NCI-H2196 (cell line): ENCODE data around the gene ACSS1.

Source experiments
- DNase-seq: peaks from one replicate; lab custom pipeline; 2025; ENCODE audit not compliant: unreplicated experiment; lab: John Stamatoyannopoulos, UW

The ACSS1 gene

GRCh38 chr20:25059866-25060465 lies 2.0 kb upstream of the ACSS1 start:
- no peak for DNase-seq

- no peak for DNase-seq
Measured at GRCh38 chr20:25058847-25059810, 1.2 kb upstream of the ACSS1 start.

- peak; percentile 24 for DNase-seq
Measured at GRCh38 chr20:25057234-25058050, 497 bp downstream of the ACSS1 start.

DNA sequence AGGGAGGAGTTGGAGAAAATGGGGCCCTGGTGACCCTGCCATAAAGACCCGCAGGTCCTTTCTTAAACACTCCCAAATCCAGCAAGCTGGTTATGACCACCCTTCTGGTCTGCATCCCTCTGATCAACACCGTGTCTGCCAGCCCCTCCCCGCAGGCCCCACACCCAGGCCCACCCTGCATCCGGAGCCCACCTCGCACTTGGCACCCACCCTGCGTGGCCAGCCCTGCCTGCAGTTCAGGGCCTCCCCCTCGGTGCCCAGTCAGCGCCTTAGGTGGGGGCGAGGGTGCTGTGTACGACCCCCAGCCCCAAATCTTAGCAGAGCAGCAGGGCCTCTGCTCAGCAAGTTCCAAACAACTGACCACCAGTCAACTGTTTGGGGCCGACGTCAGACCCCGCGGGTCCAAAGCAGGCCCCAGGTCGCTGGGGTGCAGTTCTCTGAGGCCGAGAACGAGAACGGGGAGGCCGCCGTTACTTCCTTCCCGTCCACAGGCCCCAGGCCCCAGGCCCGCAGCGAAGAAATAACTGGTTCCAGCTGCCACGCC lies 1.2 kb downstream of the ACSS1 start:
- no peak for DNase-seq

GRCh38 chr20:25055711-25056495 lies 2.0 kb downstream of the ACSS1 start:
- DNase-seq: no peak

DNA sequence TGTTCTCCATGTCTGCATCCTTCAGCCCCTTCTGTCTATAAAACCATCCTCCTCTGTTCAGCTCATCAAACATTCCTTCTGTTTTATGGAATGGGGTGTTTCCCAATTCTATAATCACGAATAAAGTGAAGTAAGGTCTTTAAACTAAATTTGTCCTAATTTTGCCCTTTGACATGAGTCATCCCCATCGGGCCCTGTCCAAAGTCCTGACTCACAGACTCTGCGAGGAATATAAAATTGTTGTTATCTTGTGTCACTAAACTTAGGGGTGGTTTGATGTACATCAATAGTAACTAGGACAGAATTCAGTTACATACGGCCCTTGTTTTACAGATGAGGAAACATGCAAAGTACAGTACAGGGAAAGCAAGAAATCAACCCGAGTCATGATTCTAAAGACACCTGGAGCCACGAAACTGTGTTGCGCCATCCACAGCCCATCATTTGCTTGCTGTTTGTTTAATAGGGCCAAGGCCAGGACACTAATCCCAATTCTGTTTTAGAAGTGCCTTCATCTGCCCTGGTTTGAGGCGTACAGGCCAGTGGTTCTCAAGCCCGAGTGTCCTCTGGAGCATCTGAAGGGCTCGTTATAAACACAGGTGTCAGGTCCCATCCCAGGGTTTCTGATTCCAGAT lies 2.8 kb downstream of the ACSS1 start:
- no peak for DNase-seq

DNA sequence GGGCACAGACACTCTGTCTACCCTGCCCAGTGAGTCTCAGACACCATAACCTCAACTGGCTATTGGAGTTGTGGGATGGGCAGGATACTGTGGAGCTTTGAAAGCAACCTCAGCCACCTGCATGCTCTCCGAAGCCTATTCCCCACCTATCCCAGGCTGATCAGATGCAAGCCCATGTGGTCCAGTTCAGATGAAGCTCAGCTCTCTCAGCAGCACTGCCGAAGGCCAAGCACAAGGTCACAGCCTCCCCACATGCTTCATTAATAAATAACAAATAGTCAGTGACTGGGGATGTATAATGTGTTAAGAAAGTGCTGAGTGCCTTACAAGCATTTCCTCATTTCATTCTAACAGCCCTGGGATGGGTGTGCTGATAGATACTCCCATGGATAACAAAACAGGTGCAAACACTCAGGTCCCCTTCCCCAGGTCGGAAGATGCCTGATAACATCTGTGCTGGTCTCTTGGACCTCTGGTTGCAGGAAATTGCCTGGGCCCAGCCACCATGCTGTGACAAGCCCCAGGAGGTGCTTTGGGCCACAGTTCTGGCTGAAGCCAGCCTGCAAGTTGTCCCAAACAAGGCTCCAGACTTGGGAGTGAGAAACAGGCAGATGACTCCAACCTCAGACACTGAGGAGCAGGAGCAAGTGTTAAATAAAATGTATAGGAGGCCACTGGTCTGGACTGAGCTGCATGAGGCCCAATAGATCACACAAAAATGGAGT lies 3.7 kb downstream of the ACSS1 start:
- no peak for DNase-seq

DNA sequence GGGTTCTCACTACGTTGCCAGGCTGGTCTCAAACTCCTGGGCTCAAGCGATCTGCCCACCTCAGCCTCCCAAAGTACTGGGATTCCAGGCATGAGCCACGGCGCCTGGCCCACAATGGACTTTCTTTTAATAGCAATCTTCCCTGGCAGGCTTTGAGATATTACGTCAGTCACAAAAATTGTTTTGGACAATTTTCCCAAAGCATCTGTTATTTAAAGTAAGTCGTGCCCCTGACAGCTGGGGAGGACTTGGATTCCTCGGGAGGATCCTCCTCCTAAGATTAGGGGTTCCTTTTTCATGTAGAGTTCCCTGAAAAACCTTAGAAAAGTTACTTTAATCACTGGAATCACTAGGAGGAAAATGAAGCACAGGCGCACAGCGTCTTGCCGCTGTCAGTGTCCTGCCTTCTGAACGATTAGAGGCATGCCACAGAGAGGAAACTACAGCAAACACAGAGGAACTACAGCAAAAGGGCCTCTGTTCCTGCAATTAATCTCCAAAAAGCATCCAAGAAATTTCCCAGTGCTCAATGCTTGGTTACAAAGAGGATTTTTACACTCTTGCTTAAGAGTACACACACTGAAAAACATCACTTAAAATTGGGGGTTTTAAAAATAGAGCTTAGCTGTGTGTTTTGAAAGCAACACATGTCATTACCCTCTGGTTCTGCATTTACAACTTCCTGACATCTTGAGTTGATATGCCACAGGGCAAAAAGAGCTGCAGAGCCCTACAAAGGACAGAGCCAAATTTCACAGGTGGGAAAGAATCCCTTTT lies 4.5 kb downstream of the ACSS1 start:
- no peak for DNase-seq

GRCh38 chr20:25052255-25053194 lies 5.4 kb downstream of the ACSS1 start:
- DNase-seq: no peak

DNA sequence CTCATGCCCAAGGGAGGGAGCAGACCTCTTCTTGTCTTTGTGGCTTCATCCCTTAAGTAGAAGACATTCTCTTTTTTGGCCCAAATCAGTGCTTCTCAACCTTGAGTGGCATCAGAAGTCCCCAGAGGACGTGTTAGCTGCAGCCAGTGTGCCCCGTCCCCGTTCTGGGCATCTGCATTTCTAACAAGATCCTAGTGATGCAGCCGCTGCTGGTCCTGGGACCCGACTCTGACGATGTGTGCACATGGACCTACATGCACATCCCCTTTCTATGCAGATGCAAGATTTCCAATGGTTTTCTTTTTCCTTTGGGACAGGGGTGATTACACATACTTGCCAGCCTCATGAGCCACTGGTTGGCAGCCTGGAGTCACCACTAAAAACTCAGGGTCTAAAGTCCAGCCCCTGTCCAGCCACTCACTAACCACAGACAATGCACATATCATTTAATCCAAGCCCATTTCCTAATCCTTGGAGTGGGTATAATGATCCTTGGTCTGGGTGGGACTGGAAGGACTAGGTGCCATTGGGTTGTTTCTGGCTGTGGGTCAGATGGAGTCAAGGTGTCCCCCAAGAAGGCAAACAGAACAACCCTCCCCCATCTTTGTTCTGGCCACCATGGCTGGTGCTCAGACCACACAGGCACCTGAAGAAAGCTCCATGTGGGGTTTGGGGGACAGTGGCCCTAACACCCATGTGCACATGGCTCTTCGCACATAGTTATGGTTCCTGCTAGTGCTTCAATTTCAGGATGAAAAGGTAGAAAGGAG lies 6.4 kb downstream of the ACSS1 start:
- no peak for DNase-seq

DNA sequence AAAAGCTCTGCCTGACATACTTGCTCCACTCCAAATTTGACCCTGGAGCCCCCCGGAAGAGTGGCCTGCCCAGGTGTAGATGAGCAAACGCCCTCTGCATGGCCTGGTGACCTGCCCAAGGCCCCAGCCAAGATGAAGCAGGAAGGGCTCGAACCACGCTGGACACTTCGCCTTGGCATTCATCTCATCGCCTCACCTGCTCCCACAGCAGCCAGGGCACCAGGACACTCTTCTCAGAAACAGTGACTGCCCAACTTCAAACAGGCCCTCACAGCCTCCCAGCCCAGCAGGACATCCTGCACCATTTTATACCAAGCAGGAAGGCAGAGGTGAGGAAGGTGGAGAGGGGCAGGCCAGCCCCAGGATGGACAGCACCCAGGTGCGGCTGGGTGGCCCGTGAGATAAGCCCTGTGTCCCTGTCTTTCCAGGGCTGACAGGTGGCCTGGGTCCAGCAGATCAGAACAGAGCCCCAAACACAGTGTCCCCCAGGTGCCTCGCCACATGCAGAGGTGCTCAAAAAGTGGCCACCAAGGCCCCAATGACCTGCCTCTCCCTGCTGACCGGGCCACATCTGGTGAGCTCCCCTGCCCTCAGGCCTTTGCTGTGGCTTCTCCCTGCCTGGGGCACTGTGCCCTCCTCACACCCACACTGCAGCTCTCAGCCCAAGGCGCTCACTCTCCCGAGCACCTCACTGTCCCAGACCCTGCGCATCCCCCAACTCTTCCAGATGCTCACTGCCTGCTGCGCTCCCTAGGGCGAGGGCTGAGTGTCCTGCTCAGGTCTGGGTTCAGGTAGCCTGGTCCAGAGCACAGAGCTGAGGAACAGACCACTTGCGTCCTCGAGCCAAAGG lies 7.2 kb downstream of the ACSS1 start:
- DNase-seq: no peak

- no peak for DNase-seq
Measured at GRCh38 chr20:25050082-25050481, 7.9 kb downstream of the ACSS1 start.

DNA sequence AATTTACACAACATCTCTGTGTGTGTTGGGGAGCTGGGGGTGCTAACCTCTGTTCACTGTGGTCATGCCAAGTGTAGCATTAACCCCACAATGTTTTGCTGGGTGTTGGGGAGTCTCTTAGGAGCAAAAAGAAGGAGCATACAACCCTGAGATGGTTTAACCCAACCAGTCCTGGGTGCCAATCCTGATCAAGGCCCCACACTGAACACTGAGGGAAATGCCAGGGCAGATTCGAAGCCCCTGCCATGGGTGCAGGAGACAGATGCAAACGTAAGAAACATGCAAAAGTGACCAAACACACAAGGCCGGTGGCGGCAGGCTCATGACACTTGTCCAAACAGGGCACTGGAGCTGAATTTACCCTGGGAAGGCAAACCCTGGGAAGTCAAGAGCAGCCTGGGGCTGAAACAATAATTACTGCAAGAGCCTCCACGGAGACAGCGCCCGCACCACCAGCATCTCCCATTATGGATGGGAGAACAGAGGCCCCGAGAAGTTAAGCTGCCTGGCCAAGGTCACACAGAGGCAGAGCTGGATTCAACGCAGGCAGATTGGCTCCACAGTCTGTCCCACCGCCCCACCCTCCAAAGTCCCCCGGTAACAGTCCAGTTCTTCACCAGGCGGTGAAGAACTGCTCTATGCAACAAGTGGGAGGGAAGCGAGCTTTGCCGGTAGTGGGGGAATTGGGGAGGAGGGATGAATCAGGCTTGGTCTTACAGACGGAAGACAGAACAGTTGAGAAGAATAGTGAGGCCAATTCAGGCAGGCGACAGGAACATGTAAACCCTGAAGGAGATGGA lies 8.5 kb downstream of the ACSS1 start:
- no peak for DNase-seq

GRCh38 chr20:25048519-25048952 lies 9.4 kb downstream of the ACSS1 start:
- DNase-seq: no peak

GRCh38 chr20:25047766-25048165 lies 10.2 kb downstream of the ACSS1 start:
- DNase-seq: no peak
